ENCODE measurements around the gene ISYNA1.
"Not testable (repeated sequence)": the region's sequence is repeated elsewhere in the genome, so short reads cannot be mapped to it uniquely, and the experiment has no call there.

Gene ISYNA1

GRCh38 chr19:18406749-18407148 is 31.2 kb downstream of the ISYNA1 start:
- Histone ChIP-seq H3K4me3 (ENCODE audit: low read length) (no peak overlapping the region), H3K36me3 (ENCODE audit: insufficient read depth, low read length) (no peaks in the 10 kb centered on the region), H2AFZ (ENCODE audit: low read depth, low read length) (no peak overlapping the region), H3K4me1 (ENCODE audit: insufficient read depth, low read length) (peaks cover 3% of the 10 kb centered on the region), H3K27me3 (ENCODE audit: insufficient read depth, low read length) (no peaks in the 10 kb centered on the region), H3K9me3 (ENCODE audit: low read length) (no peaks in the 10 kb centered on the region)

GRCh38 chr19:18405754-18406153 is 32.2 kb downstream of the ISYNA1 start:
- not testable (repeated sequence) for H2AFZ ChIP-seq (ENCODE audit: low read depth, low read length); H3K4me1 ChIP-seq (ENCODE audit: insufficient read depth, low read length); H3K36me3 ChIP-seq (ENCODE audit: insufficient read depth, low read length); H3K9me3 ChIP-seq (ENCODE audit: low read length); H3K27me3 ChIP-seq (ENCODE audit: insufficient read depth, low read length); H3K4me3 ChIP-seq (ENCODE audit: low read length)

- not testable (repeated sequence) for H3K4me3 ChIP-seq (ENCODE audit: low read length); H2AFZ ChIP-seq (ENCODE audit: low read depth, low read length); H3K9me3 ChIP-seq (ENCODE audit: low read length); H3K27me3 ChIP-seq (ENCODE audit: insufficient read depth, low read length); H3K36me3 ChIP-seq (ENCODE audit: insufficient read depth, low read length); H3K4me1 ChIP-seq (ENCODE audit: insufficient read depth, low read length)
These were observed 35.3 kb downstream of the ISYNA1 start for GRCh38 chr19:18402455-18403248.

GRCh38 chr19:18401580-18402112 is 36.3 kb downstream of the ISYNA1 start:
- no peaks in the 10 kb centered on the region for H3K9me3 ChIP-seq (ENCODE audit: low read length)
- peaks cover 3% of the 10 kb centered on the region for H3K27me3 ChIP-seq (ENCODE audit: insufficient read depth, low read length)
- no peak overlapping the region for H3K4me3 ChIP-seq (ENCODE audit: low read length)
- no peaks in the 10 kb centered on the region for H3K36me3 ChIP-seq (ENCODE audit: insufficient read depth, low read length)
- H3K4me1 ChIP-seq (ENCODE audit: insufficient read depth, low read length), result peaks cover 7% of the 10 kb centered on the region
- H2AFZ ChIP-seq (ENCODE audit: low read depth, low read length), result no peak overlapping the region

- Histone ChIP-seq H3K9me3 (ENCODE audit: low read length) (no peaks in the 10 kb centered on the region), H2AFZ (ENCODE audit: low read depth, low read length) (no peak overlapping the region), H3K36me3 (ENCODE audit: insufficient read depth, low read length) (no peaks in the 10 kb centered on the region), H3K4me3 (ENCODE audit: low read length) (no peak overlapping the region), H3K27me3 (ENCODE audit: insufficient read depth, low read length) (peaks cover 3% of the 10 kb centered on the region), H3K4me1 (ENCODE audit: insufficient read depth, low read length) (peaks cover 7% of the 10 kb centered on the region)
These were observed 38.9 kb downstream of the ISYNA1 start for GRCh38 chr19:18399008-18399407.

GRCh38 chr19:18397242-18398202 is 40.4 kb downstream of the ISYNA1 start, which contains the start of gene LRRC25:
TSS of gene LRRC25 (minus strand) at chr19:18397622. CDS start at chr19:18396963, 659 bp downstream.
- Histone ChIP-seq H3K27me3 (ENCODE audit: insufficient read depth, low read length) (peaks cover 3% of the 10 kb centered on the region), H3K36me3 (ENCODE audit: insufficient read depth, low read length) (no peaks in the 10 kb centered on the region)

GRCh38 chr19:18396471-18397241 is 41.3 kb downstream of the ISYNA1 start:
- Histone ChIP-seq H3K9me3 (ENCODE audit: low read length) (no peaks in the 10 kb centered on the region), H3K4me3 (ENCODE audit: low read length) (no peak overlapping the region), H3K4me1 (ENCODE audit: insufficient read depth, low read length) (peaks cover 7% of the 10 kb centered on the region), H2AFZ (ENCODE audit: low read depth, low read length) (no peak overlapping the region), H3K36me3 (ENCODE audit: insufficient read depth, low read length) (no peaks in the 10 kb centered on the region), H3K27me3 (ENCODE audit: insufficient read depth, low read length) (peaks cover 3% of the 10 kb centered on the region)

More at GRCh38 chr19:18397242-18398202, 40.4 kb downstream of the ISYNA1 start, which contains the start of gene LRRC25:
- peaks cover 7% of the 10 kb centered on the region for H3K4me1 ChIP-seq (ENCODE audit: insufficient read depth, low read length)
- H3K9me3 ChIP-seq (ENCODE audit: low read length), result no peaks in the 10 kb centered on the region
- H3K4me3 ChIP-seq (ENCODE audit: low read length), result no peak within 1 kb of the TSS
- H2AFZ ChIP-seq (ENCODE audit: low read depth, low read length), result no peak within 1 kb of the TSS

GRCh38 chr19:18393836-18394235 is 44.1 kb downstream of the ISYNA1 start:
- no peak overlapping the region for H2AFZ ChIP-seq (ENCODE audit: low read depth, low read length)
- H3K9me3 ChIP-seq (ENCODE audit: low read length), result no peaks in the 10 kb centered on the region
- H3K27me3 ChIP-seq (ENCODE audit: insufficient read depth, low read length), result peaks cover 3% of the 10 kb centered on the region
- no peaks in the 10 kb centered on the region for H3K36me3 ChIP-seq (ENCODE audit: insufficient read depth, low read length)
- peaks cover 7% of the 10 kb centered on the region for H3K4me1 ChIP-seq (ENCODE audit: insufficient read depth, low read length)
- no peak overlapping the region for H3K4me3 ChIP-seq (ENCODE audit: low read length)

DNA sequence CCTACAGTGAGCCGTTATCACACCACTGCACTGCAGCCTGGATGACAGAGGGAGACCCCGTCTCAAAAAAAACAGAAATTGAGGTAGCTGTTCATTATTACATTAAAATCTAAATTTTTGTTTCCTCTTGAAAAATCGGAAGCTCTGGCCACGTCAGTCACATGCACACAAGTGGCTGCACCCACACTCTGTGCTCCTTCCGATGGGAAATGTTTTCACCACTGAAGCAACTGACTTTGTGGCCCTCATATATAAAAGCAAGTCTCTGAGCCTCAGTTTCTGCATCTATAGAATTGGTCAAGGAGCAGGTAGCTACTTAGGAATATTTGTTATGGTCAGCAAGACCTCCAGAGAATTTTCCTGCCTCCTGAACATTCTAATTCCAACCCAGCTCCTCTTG is 45.0 kb downstream of the ISYNA1 start:
- H3K36me3 ChIP-seq (ENCODE audit: insufficient read depth, low read length), result no peaks in the 10 kb centered on the region
- no peak overlapping the region for H3K4me3 ChIP-seq (ENCODE audit: low read length)
- no peaks in the 10 kb centered on the region for H3K9me3 ChIP-seq (ENCODE audit: low read length)
- H2AFZ ChIP-seq (ENCODE audit: low read depth, low read length), result no peak overlapping the region
- peaks cover 7% of the 10 kb centered on the region for H3K4me1 ChIP-seq (ENCODE audit: insufficient read depth, low read length)
- H3K27me3 ChIP-seq (ENCODE audit: insufficient read depth, low read length), result no peaks in the 10 kb centered on the region

DNA sequence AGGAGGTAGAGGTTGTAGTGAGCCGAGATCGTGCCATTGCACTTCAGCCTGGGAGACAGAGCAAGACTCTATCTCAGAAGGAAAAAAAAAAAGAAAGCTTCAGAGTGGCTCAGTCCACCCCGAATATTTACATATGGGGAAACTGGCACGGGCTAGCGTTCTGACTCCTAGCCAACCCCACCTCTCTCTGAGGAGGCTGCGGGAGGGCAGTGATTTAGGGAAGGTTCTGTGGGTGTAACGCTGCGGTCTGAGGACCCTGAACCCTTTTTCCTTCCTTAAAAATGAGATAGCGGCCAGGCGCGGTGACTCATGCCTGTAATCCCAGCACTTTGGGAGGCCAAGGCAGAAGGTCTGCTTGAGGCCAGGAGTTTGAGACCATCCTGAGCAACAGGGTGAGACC is 45.5 kb downstream of the ISYNA1 start:
- Histone ChIP-seq H3K36me3 (ENCODE audit: insufficient read depth, low read length) (no peaks in the 10 kb centered on the region), H3K9me3 (ENCODE audit: low read length) (no peaks in the 10 kb centered on the region), H3K4me3 (ENCODE audit: low read length) (no peak overlapping the region), H2AFZ (ENCODE audit: low read depth, low read length) (no peak overlapping the region), H3K27me3 (ENCODE audit: insufficient read depth, low read length) (no peaks in the 10 kb centered on the region), H3K4me1 (ENCODE audit: insufficient read depth, low read length) (peaks cover 4% of the 10 kb centered on the region)

- Histone ChIP-seq H3K4me1 (ENCODE audit: insufficient read depth, low read length) (peaks cover 5% of the 10 kb centered on the region), H3K9me3 (ENCODE audit: low read length) (no peaks in the 10 kb centered on the region), H3K4me3 (ENCODE audit: low read length) (no peak overlapping the region), H3K36me3 (ENCODE audit: insufficient read depth, low read length) (no peaks in the 10 kb centered on the region), H2AFZ (ENCODE audit: low read depth, low read length) (no peak overlapping the region), H3K27me3 (ENCODE audit: insufficient read depth, low read length) (no peaks in the 10 kb centered on the region)
These were observed 46.3 kb downstream of the ISYNA1 start for GRCh38 chr19:18391509-18392075.

All from neuron (in vitro differentiated cells).